ENCODE data around the gene UST.
A peak's percentile ranks its signal among the peaks of the same experiment; 100 is the strongest.

Gene UST

GRCh38 chr6:149060985-149061760 lies 314.3 kb downstream of the UST start:
- no peak for DNase-seq (ENCODE audit: low spot score)

- DNase-seq (ENCODE audit: low spot score): no peak
Measured at GRCh38 chr6:149061930-149062329, 315.1 kb downstream of the UST start.

- no peak for DNase-seq (ENCODE audit: low spot score)
Measured at GRCh38 chr6:149062653-149063348, 316.0 kb downstream of the UST start.

- no peak for DNase-seq (ENCODE audit: low spot score)
Measured at GRCh38 chr6:149063468-149063867, 316.6 kb downstream of the UST start.

GRCh38 chr6:149064001-149064659 lies 317.3 kb downstream of the UST start:
- DNase-seq (ENCODE audit: low spot score): no peak

- no peak for DNase-seq (ENCODE audit: low spot score)
Measured at GRCh38 chr6:149064660-149065015, 317.8 kb downstream of the UST start.

DNA sequence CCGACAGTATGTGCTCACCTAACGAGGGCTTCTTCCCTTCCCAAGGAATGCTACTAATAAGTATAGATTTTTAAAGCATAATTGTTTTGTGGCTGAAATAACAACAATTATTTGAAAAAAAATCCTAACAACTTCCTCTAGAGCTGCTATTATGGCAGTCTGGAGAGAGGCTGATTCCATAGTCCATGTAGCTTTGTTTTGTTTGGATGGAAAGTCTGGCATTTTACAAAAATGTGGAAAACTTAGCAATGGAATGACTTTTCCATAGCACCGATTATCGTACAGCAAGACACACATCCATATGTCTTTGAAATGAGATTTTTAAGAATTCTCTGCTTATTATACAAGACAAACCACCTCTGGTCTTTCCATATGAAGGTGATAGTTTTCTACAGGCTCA lies 318.3 kb downstream of the UST start:
- DNase-seq (ENCODE audit: low spot score): no peak

GRCh38 chr6:149065658-149066556 lies 319.1 kb downstream of the UST start:
- DNase-seq (ENCODE audit: low spot score): no peak

DNA sequence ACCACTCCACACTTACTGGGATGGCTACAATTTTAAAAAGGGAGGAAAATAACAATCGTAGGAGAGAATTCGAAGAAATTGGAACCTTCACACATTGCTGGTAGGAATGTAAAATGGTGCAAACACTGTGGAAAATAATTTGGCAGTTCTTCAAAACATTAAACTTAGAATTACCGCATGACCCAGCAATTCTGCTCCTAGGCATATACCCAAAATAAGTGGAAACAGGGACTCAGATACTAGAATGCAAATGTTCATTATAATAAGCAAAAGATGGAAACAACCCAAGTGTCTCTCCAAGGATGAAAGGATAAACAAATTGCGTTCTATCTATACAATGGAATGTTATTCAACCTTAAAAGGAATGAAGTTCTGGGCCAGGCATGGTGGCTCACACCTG lies 325.2 kb downstream of the UST start:
- no peak for DNase-seq (ENCODE audit: low spot score)

GRCh38 chr6:149074832-149075258 lies 328.0 kb downstream of the UST start:
- DNase-seq (ENCODE audit: low spot score): no peak

DNA sequence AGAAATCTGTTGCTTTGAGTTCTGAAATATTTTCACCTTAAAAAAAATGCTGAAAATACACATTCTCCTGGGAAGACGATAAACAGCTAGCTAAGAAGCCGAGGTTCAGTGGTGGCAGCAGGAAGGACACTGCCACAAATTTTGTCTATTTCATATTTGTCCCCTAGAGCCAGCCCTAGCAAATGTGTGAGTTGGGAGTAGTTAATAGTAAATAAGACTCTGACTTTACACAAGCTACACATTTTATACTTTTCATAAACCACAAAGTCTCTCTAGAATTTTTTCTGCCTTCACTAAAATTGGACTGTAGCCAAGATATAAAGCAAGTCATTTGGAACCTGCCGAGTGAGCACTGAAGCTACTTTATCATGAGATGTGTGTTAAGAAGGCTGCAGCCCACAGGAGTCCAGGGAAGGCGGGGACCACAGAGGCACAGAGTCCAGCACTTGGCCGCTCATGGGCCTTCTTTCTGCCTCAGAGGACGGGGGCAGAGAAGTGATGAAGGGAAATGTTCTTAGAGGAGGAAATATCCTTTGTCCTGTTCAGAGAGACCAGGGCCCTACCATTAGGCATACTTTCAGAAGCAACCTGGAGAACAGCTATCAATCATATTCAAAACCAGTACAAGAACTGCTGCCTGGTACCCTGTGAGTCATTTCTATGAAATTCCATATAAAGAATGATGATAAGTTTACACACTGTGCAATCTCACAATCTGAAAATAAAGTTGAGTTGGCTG lies 329.0 kb downstream of the UST start:
- peak; percentile 14 for DNase-seq (ENCODE audit: low spot score)

DNA sequence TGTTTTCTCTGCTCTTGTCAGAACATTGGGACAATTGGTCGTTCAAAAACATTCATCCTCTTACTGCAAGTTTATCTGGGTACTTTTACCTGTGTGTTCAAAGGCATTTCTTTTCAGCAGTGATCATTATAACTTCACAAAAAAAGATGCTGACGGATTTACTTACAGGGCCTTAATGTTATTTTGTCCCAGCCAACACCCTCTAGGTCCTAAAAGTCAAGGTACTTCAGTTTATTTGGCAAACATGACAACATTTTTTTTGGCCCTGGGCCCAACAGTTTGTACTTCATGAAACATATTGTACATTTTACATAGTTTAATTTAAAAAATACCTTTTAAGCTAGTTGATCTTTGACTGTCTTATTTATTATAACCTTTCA lies 329.5 kb downstream of the UST start:
- no peak for DNase-seq (ENCODE audit: low spot score)

GRCh38 chr6:149077208-149077607 lies 330.4 kb downstream of the UST start:
- no peak for DNase-seq (ENCODE audit: low spot score)

DNA sequence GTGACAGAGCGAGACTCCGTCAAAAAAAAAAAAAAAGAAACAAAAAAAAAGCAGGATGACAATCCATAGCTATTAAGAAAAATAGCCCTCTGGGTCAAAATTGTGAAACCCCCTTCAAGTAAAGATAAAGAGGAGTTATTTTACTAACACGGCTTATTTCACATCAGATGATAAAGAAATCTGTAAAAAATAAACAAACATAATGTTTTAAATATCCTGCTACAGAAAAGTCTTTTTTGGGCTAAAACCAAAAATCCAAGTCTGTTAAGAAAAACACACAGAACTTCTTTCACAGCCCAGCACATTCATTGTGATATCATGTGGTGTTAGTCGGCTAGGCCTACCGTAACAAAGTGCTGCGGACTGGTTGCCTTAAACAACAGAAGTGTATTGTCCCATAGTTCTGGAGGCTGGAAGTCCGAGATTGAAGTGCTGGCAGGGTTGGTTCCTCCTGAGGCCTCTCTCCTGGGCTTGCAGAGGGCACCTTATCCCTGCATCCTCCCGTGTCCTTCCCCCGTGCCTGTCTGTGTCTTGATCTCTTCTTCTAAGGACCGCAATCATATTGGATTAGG lies 331.5 kb downstream of the UST start:
- DNase-seq (ENCODE audit: low spot score): no peak

DNA sequence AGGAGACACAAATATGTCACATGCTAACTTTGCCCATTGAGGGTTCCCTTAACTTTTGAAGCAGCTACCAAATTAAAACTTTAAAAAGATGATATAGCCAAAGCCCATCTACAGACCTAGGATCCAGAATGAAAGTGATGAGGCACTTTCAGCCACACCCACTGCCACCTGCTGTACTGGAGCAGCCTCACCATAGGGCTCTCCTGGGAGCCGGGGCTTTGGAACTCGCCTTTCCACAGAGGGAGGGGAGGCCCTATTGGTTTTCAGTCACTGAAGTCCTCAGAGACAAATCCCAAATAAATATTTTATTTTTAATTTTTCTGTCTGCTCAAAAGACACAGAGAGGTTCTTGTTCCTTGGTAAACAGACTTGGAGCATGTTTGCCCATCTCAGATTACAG lies 332.6 kb downstream of the UST start:
- no peak for DNase-seq (ENCODE audit: low spot score)

GRCh38 chr6:149079911-149080491 lies 333.2 kb downstream of the UST start:
- no peak for DNase-seq (ENCODE audit: low spot score)

- DNase-seq (ENCODE audit: low spot score): no peak
Measured at GRCh38 chr6:149080511-149080910, 333.7 kb downstream of the UST start.

- no peak for DNase-seq (ENCODE audit: low spot score)
Measured at GRCh38 chr6:149081281-149081680, 334.5 kb downstream of the UST start.

DNA sequence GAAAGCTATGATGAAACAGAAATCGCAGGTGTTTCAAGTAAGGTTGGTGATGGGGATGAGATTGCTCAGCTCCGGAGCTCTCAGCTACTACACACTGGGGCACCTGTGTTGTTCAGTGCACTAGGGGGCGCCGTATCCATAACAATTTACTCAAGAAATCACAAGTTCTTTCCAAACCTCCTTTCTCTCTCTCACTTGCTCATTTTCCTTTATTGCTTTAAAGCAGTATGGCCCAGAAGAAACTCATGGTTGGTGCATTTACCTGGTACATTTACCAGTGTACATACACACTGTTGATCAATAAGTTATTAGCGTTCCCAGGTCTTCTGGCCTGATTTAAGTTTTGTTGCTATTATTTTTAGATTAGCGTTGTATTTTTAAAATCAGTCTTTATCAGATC lies 335.5 kb downstream of the UST start:
- peak; percentile 65 for DNase-seq (ENCODE audit: low spot score)

- no peak for DNase-seq (ENCODE audit: low spot score)
Measured at GRCh38 chr6:149084026-149084425, 337.2 kb downstream of the UST start.
